Mucosa of stomach (tissue), 1 donor: ENCODE data around the gene SNAI1.

Experiments used
- H3K27me3 ChIP-seq: one replicate; pipeline ENCODE4 v1.7.0; 2013; ENCODE audit warnings: mild to moderate bottlenecking, low read length; ENCODE audit not compliant: control insufficient read depth, insufficient read depth
- H3K36me3 ChIP-seq: one replicate; pipeline ENCODE4 v1.7.0; 2013; ENCODE audit warnings: low read length; ENCODE audit not compliant: control insufficient read depth, insufficient read depth
- H3K4me1 ChIP-seq: one replicate; pipeline ENCODE4 v1.7.0; 2013; ENCODE audit warnings: mild to moderate bottlenecking, low read length; ENCODE audit not compliant: control insufficient read depth, insufficient read depth
- H3K4me3 ChIP-seq: one replicate; pipeline ENCODE4 v1.7.0; 2013; ENCODE audit warnings: low read length
- H3K9ac ChIP-seq: one replicate; pipeline ENCODE4 v1.7.0; 2013; ENCODE audit warnings: mild to moderate bottlenecking, low read length, moderate library complexity
- H3K9me3 ChIP-seq: one replicate; pipeline ENCODE4 v1.7.0; 2013; ENCODE audit warnings: mild to moderate bottlenecking, low read length, moderate library complexity; ENCODE audit not compliant: control insufficient read depth
- donor health status: Pancreatic carcinoma.

Gene SNAI1

DNA sequence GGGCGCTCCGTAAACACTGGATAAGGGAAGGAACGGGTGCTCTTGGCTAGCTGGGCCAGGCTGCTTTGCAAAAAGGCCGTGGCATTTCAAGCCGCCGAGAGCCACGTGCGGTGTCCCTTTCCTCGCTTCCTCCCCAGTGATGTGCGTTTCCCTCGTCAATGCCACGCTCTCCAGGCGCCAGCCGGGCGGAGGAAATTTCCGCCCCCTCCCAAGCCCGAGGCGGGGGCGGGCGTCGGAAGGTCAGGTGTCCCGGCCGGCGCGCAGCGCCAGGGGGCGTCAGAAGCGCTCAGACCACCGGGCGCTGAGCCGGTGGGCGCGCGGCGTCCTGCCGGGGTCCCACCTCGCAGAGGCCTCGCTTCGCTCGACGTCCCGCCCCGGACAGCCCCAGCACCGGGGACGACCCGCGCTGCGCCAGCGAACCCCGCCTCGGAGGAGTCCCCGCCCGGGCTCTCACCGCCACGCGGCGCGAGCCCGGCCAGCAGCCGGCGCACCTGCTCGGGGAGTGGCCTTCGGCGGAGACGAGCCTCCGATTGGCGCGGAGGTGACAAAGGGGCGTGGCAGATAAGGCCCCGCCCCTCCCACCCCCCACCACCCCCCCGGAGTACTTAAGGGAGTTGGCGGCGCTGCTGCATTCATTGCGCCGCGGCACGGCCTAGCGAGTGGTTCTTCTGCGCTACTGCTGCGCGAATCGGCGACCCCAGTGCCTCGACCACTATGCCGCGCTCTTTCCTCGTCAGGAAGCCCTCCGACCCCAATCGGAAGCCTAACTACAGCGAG is at the start of gene SNAI1:
SNAI1 (plus strand) TSS at position 635 of the 777 bp plus-strand sequence; CDS start at position 715, 80 bp downstream.
- Histone ChIP-seq H3K4me1 (peaks cover 27% of the 10 kb centered on the region), H3K27me3 (peaks cover 11% of the 10 kb centered on the region), H3K4me3 (peak within 1 kb of the TSS; percentile 50), H3K9ac (peak within 1 kb of the TSS; percentile 74), H3K36me3 (no peaks in the 10 kb centered on the region), H3K9me3 (no peaks in the 10 kb centered on the region)

DNA sequence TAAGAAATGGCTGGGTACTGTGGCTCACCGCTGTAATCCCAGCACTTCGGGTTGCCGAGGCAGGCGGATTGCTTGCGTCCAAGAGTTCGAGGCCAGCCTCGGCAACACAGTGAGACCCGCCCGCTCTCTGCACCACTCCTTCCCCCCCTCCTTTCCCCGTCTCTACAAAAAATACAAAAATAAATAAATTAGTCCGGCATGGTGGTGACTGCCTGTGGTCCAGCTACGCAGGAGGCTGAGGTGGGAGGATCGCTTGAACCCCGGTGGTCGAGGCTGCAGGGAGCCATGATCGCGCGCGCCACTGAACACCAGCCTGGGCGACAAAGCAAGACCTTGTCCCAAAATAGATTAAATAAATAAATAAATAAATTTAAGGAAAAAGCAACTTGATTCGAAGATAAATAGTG is 47.0 kb upstream of the SNAI1 start:
- peak overlapping the region; percentile 56 for H3K9ac ChIP-seq

DNA sequence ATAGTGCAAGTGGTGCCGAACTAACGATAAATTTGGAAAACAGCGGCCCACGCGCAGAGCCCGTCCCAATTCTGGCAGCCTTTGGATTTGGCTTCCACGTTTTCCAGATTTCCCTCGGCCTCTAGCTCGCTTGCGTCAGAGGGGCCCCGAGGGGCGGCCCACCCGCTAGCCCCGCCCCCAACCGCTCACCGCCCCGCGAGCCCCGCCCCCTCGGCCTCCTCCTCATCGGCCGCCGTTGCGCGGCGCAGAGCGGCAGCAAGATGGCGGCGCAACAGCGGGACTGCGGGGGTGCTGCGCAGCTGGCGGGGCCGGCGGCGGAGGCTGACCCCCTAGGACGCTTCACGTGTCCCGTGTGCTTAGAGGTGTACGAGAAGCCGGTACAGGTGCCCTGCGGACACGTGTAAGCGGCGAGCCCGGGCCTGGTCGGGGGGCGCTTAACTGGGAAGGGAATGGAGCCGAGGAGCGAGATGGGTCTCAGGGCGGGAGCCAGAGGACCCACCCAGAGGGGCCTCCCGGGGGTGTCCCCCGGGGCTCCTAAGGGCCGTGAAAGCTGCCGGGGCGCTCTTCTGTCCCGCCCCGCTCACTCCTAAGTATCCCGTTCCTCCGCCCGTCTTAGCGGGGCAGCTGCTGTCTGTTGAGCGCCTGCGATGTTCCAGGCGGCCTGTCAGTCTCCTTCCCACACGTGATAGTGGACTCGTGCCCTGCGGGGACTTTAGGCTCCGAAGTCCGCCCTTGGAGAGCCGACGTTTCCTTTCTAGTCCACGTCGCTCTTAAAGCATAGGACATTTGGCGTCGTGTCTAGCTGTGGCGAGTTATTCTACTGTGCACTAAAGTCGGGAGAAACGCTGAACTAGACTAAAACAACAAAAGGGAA is 46.4 kb upstream of the SNAI1 start, which contains the start of gene RNF114:
RNF114 (plus strand) TSS at position 245 of the 874 bp plus-strand sequence; CDS start at position 261, 16 bp downstream.
- H3K9me3 ChIP-seq = no peaks in the 10 kb centered on the region
- H3K9ac ChIP-seq = peak within 1 kb of the TSS; percentile 97
- no peaks in the 10 kb centered on the region for H3K36me3 ChIP-seq
- H3K4me3 ChIP-seq = peak within 1 kb of the TSS; percentile 66
- H3K4me1 ChIP-seq = peaks cover 26% of the 10 kb centered on the region
- no peaks in the 10 kb centered on the region for H3K27me3 ChIP-seq

More for the DNA sequence above, 47.0 kb upstream of the SNAI1 start:
- H3K36me3 ChIP-seq = no peaks in the 10 kb centered on the region
- H3K4me1 ChIP-seq = peaks cover 26% of the 10 kb centered on the region
- no peaks in the 10 kb centered on the region for H3K27me3 ChIP-seq
- H3K9me3 ChIP-seq = no peaks in the 10 kb centered on the region
- no peak overlapping the region for H3K4me3 ChIP-seq

DNA sequence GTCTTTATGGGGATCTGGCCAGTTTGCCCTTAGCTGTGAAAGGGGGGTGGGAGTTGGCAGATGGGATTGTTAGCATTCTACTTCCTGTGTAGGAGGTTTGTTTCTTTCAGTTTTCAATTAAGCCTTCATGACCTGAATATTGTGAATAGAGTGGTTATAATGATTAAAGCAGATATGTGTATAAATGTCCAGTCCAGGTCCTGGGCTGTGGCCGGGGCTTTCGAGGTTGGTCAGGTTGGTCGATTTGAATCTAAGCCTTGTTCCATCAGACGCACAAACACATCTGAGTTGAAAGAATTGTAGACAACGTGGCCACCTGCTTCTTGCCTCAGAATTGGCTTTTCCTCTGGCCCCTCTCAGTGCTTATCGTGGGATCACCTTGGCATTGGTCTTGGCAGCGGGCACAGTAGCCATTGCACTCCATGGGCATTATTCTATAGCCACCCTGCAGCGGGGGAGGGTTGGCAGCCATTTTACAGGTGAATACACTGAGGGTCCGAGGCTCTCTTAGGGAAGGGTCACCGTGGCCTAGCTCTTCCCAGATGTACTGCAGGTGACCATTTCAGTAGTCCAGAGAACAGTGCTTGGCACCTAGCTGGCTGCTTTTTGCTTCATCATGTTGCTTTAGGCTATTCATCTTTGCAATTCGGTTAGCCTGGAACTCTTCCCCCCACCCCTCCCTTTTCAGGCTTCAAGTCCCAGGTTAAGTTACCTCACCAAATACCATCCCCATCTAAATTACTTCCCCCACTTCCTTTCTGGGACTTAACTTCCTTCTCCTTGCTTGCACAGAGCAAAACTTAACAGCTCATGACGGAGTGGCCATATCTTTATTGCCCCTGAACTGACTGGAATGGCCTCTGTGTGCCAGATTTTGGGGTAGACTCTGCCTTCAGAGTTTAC is 45.5 kb upstream of the SNAI1 start:
- H3K36me3 ChIP-seq = no peaks in the 10 kb centered on the region
- H3K9ac ChIP-seq = peak overlapping the region; percentile 97
- no peaks in the 10 kb centered on the region for H3K27me3 ChIP-seq
- peaks cover 26% of the 10 kb centered on the region for H3K4me1 ChIP-seq
- H3K9me3 ChIP-seq = no peaks in the 10 kb centered on the region
- H3K4me3 ChIP-seq = peak overlapping the region; percentile 66

DNA sequence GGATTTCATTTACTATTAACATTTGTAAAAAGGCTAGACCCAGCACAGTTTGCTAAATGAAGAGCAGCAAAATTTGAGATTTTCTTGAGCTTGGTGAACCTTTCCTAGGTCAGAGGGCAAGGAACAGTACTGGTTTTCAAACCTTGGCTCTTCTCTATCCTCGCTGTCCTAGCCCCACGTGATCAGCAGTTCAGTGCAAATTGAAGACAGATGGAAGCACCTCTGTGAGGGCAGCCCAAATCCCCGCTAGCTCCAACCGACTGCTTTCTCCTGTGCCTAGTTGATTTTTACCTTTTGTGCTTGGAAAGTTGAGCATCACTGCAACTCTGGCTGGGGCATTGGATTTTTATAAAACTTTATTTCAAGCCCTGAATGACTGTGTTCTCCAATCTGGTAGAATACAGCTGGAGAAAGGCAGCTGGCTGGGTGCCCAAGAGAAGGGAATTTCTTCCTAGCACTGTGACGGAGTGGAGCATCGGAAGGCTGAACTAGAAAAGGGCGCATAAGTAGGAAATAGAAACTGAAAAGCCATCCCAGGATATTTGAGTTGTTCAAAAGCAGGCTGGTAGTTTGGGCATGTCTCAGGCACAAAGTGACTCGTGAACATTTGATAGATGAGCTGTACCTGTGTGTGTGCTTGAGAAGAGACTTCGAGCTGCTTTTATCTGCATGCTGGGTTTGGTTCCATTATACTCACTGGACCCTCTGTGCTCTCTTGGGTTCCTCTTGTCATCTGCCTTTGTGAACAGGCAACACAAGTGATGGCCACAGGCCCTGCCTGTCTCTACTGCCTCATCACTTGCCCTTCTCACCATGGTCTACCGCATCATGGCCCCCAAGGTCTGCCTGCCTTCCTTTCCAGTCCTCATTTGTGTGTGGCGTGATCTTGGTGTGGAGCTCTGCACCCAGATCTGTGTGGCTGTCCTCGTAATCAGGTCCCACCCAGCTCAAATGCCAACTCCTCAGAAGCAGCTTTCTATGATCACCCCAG is 44.3 kb upstream of the SNAI1 start:
- H3K36me3 ChIP-seq = no peaks in the 10 kb centered on the region
- H3K27me3 ChIP-seq = no peaks in the 10 kb centered on the region
- peaks cover 26% of the 10 kb centered on the region for H3K4me1 ChIP-seq
- H3K9ac ChIP-seq = no peak overlapping the region
- H3K4me3 ChIP-seq = no peak overlapping the region
- H3K9me3 ChIP-seq = no peaks in the 10 kb centered on the region

DNA sequence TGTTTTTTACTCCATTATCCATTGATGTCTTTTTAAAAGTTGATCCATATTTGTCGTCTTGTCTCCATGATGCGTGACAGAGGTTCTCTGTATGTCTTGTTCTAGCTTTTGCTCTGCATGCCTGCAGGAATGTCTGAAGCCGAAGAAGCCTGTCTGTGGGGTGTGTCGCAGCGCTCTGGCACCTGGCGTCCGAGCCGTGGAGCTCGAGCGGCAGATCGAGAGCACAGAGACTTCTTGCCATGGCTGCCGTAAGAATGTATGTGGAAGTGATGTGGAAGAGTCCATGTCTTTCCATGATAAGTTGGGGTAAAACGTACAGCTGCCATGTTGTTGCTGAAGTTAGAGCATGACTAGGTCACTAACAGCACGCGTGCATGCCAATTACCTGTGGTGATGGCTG is 41.3 kb upstream of the SNAI1 start:
- Histone ChIP-seq H3K9ac (no peak overlapping the region), H3K4me3 (no peak overlapping the region), H3K4me1 (peaks cover 18% of the 10 kb centered on the region), H3K27me3 (no peaks in the 10 kb centered on the region), H3K9me3 (no peaks in the 10 kb centered on the region), H3K36me3 (no peaks in the 10 kb centered on the region)

DNA sequence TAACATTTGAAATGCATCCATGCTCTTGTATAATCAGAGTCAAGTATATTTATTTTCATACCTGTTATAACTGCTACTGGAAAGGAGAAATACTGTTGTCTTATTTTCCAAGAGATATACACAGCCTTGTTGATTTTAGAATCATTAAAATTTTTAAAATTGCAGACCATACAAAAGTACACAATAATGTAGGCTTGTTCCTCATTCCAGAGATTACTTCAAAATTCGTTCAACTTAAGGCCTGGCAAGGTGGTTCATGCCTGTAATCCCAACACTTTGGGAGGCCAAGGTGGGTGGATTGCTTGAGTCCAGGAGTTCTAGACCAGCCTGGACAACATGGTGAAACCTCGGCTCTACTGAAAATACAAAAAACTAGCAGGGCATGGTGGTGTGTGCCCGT is 40.5 kb upstream of the SNAI1 start:
- Histone ChIP-seq H3K9me3 (no peaks in the 10 kb centered on the region), H3K9ac (no peak overlapping the region), H3K27me3 (no peaks in the 10 kb centered on the region), H3K4me3 (no peak overlapping the region), H3K4me1 (peaks cover 16% of the 10 kb centered on the region), H3K36me3 (no peaks in the 10 kb centered on the region)

DNA sequence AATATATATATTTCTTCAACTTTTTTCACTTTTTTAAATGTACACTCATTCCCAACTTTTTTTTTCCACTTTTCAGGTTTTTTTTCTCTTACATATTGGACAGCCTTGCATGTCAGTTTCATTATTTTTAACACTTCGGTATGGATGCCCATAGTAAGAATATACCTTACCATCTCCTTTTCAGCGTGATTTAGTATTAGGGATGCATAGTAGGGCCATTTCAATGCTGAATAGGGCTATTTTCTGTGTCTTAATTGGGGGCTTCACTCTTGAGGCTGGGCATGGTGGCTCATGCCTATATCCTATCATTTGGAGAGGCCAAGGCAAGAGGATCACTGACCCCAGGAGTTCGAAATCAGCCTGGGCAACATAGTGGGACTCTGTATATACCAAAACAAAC is 39.8 kb upstream of the SNAI1 start:
- Histone ChIP-seq H3K4me1 (peaks cover 10% of the 10 kb centered on the region), H3K9ac (no peak overlapping the region), H3K9me3 (no peaks in the 10 kb centered on the region), H3K27me3 (no peaks in the 10 kb centered on the region), H3K4me3 (no peak overlapping the region), H3K36me3 (no peaks in the 10 kb centered on the region)

DNA sequence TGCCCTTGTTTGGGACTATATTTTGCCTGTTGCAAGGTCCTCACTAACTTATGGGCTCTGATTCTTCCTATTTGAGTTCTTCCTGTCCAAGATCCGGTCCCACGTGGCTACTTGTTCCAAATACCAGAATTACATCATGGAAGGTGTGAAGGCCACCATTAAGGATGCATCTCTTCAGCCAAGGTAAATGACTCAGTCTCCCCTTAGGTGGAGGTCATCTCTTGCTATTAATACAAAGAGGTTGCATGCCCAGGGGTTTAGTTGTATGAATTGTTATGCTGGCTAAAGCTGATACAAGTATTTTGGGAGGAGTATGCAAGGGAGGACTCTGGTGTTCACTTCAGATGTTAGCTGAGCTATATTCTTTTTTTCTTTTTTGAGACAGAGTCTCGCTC is 37.5 kb upstream of the SNAI1 start:
- H3K27me3 ChIP-seq = no peaks in the 10 kb centered on the region
- no peaks in the 10 kb centered on the region for H3K4me1 ChIP-seq
- H3K36me3 ChIP-seq = peaks cover 8% of the 10 kb centered on the region
- H3K9me3 ChIP-seq = no peaks in the 10 kb centered on the region
- no peak overlapping the region for H3K4me3 ChIP-seq
- no peak overlapping the region for H3K9ac ChIP-seq

DNA sequence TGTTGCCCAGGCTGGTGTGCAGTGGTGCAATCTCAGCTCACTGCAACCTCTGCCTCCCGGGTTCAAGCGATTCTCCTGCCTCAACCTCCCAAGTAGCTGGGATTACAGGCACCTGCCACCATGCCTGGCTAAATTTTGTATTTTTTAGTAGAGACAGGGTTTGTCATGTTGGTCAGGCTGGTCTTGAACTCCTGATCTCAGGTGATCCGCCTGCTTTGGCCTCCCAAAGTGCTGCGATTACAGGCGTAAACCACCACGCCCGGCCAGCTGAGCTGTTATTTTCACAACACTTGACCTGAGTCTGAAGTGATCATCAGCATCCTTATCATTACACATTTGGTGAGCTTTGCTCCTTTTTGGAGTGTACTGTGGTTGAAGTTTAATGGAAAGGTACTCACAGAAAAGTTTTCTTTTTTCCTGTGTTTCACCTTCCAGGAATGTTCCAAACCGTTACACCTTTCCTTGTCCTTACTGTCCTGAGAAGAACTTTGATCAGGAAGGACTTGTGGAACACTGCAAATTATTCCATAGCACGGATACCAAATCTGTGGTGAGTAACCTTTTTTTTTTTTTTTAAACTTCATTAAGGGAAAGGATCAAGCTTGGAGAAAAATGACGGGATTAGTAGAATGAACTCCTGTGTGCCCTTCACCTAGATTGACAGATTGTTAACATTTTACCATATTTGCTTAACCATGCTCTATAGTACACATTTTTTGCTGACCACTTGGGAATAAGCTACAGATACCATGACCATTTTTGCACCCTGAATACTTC is 36.9 kb upstream of the SNAI1 start:
- Histone ChIP-seq H3K9ac (no peak overlapping the region), H3K4me3 (no peak overlapping the region), H3K27me3 (no peaks in the 10 kb centered on the region), H3K9me3 (no peaks in the 10 kb centered on the region), H3K4me1 (no peaks in the 10 kb centered on the region), H3K36me3 (peaks cover 8% of the 10 kb centered on the region)
